ENCODE measurements around the gene PLEKHN1. TPM values are rescaled to one million over a fixed set of nuclear protein-coding genes. Genes with fewer than 3 reads are reported as not detected.

Gene PLEKHN1
- total RNA-seq, 1 donor from 2014 or later = 28.5 TPM

Other genes with a start within 250 kb of the PLEKHN1 start
- gene SAMD11, start 42.6 kb upstream of the PLEKHN1 start, total RNA-seq = 13.9 TPM
- 71.9 TPM for gene NOC2L, start 7.2 kb upstream of the PLEKHN1 start, total RNA-seq
- 8.6 TPM for gene KLHL17, start 5.9 kb upstream of the PLEKHN1 start, total RNA-seq
- 0.10 TPM for gene PERM1, start 15.6 kb downstream of the PLEKHN1 start, total RNA-seq
- 63.6 TPM for gene HES4, start 33.6 kb downstream of the PLEKHN1 start, total RNA-seq
- gene ISG15, start 47.0 kb downstream of the PLEKHN1 start, total RNA-seq = 14.9 TPM
- 227 TPM for gene AGRN, start 53.6 kb downstream of the PLEKHN1 start, total RNA-seq
- 6.3 TPM for gene RNF223, start 107.8 kb downstream of the PLEKHN1 start, total RNA-seq
- gene C1orf159, start 149.6 kb downstream of the PLEKHN1 start, total RNA-seq = 29.8 TPM
- 2.3 TPM for gene TTLL10, start 207.4 kb downstream of the PLEKHN1 start, total RNA-seq
- gene TNFRSF18, start 240.1 kb downstream of the PLEKHN1 start, total RNA-seq = 3.3 TPM
- 2.0 TPM for gene TNFRSF4, start 247.7 kb downstream of the PLEKHN1 start, total RNA-seq

Data from ureter (tissue), 1 donor.